NB4 (cell line): ENCODE results near the gene LMNTD1.

Experiments
- CTCF ChIP-seq: IDR thresholded peaks from one replicate; pipeline ENCODE4 v1.5.1; 2012; ENCODE audit warnings: low read depth, low read length
- MAX ChIP-seq: IDR thresholded peaks from 2 replicates; pipeline ENCODE4 v1.6.1; 2011; ENCODE audit warnings: low read depth, low read length
- POLR2A ChIP-seq: IDR thresholded peaks from 2 replicates; pipeline ENCODE4 v1.6.1; 2011; ENCODE audit warnings: mild to moderate bottlenecking; ENCODE audit not compliant: insufficient read length; ENCODE audit errors: extremely low read depth

- no peak for TF ChIP-seq CTCF
- TF ChIP-seq POLR2A, result no peak
- no peak for TF ChIP-seq MAX
These were observed 96.6 kb downstream of the LMNTD1 start for GRCh38 chr12:25456474-25456873.
